Esophagus (tissue), 2 donors: ENCODE data around the gene MLH3. TPM values are rescaled to one million over a fixed set of nuclear protein-coding genes. Genes with fewer than 3 reads are reported as not detected.
A peak's percentile ranks its signal among the peaks of the same experiment; 100 is the strongest.

ENCODE experiments used
- H3K27ac ChIP-seq, 2 donors: one replicate each; pipeline ENCODE4 v1.5.1; 2013; ENCODE audit warnings: low read depth in 2 of 2, mild to moderate bottlenecking in 2 of 2, inconsistent platforms in 1 of 2, low read length in 1 of 2, moderate library complexity in 1 of 2
- H3K27me3 ChIP-seq, 2 donors: one replicate each; pipeline ENCODE4 v1.6.1; 2013; ENCODE audit warnings: low read length in 2 of 2, control low read depth in 1 of 2, mild to moderate bottlenecking in 1 of 2; ENCODE audit not compliant: insufficient read depth in 2 of 2, control insufficient read depth in 1 of 2
- H3K36me3 ChIP-seq, 2 donors: one replicate each; pipeline ENCODE4 v1.6.1; 2013; ENCODE audit warnings: low read length in 1 of 2; ENCODE audit not compliant: control insufficient read depth in 2 of 2, insufficient read depth in 2 of 2
- H3K4me1 ChIP-seq, 2 donors: one replicate each; pipeline ENCODE4 v1.6.1; 2013; ENCODE audit warnings: low read length in 1 of 2; ENCODE audit not compliant: control insufficient read depth in 2 of 2, insufficient read depth in 2 of 2
- H3K4me3 ChIP-seq, 2 donors: one replicate each; pipeline ENCODE4 v1.5.1; 2013; ENCODE audit warnings: low read length in 2 of 2, mild to moderate bottlenecking in 2 of 2, low read depth in 1 of 2, moderate library complexity in 1 of 2
- H3K9me3 ChIP-seq, 2 donors: one replicate each; pipeline ENCODE4 v1.6.1; 2013; ENCODE audit warnings: mild to moderate bottlenecking in 2 of 2, low read depth in 1 of 2, low read length in 1 of 2, moderate library complexity in 1 of 2; ENCODE audit not compliant: control insufficient read depth in 2 of 2, insufficient read depth in 1 of 2
- WGBS, 2 donors: extraction: QIAGEN DNeasy Blood & Tissue Kit; methylation state at CpG; one replicate each; pipeline ENCODE4 v1.1.7; 2013; 5-methylcytosine and 5-hydroxymethylcytosine counted together
- polyA plus RNA-seq, 2 donors: library from polyadenylated mRNA; stranded (reverse); fragments of 200-250 nt; gene quantifications; one replicate each; pipeline ENCODE4 v1.2.3, GENCODE V29; 2013
- donor health status: healthy with polysubstance abuse.
- donor health status: Bipolar disorder and iron deficiency.

MLH3 gene
- polyA plus RNA-seq, 2 donors = 8.0 to 9.0 TPM

GRCh38 chr14:74985028-74985310 lies 66.3 kb downstream of the MLH3 start:
- Histone ChIP-seq H3K36me3 (no peaks in the 10 kb centered on the region), H3K27me3 (no peaks in the 10 kb centered on the region), H3K9me3 (no peaks in the 10 kb centered on the region), H3K4me1 (peaks cover 4 to 8% of the 10 kb centered on the region in 2 donors), H3K4me3 (no peak overlapping the region), H3K27ac (no peak overlapping the region)
- WGBS, 2 donors = 80% methylated on average over 10 of the region's 10 CpGs

GRCh38 chr14:74984236-74985027 lies 66.8 kb downstream of the MLH3 start:
- peaks cover 7 to 9% of the 10 kb centered on the region in 2 donors for H3K4me1 ChIP-seq
- no peak overlapping the region for H3K27ac ChIP-seq
- 82 to 85% methylated on average over 16 of the region's 16 CpGs for WGBS, 2 donors
- H3K36me3 ChIP-seq = no peaks in the 10 kb centered on the region
- H3K27me3 ChIP-seq = no peaks in the 10 kb centered on the region
- no peaks in the 10 kb centered on the region for H3K9me3 ChIP-seq
- no peak overlapping the region for H3K4me3 ChIP-seq

- Histone ChIP-seq H3K4me1 (peaks cover 7 to 9% of the 10 kb centered on the region in 2 donors), H3K9me3 (no peaks in the 10 kb centered on the region), H3K27ac (peak overlapping the region; percentile 60 to 76), H3K4me3 (no peak overlapping the region), H3K36me3 (no peaks in the 10 kb centered on the region), H3K27me3 (no peaks in the 10 kb centered on the region)
- 53 to 67% methylated on average over 1 of the region's 1 CpG for WGBS, 2 donors
These were observed 67.9 kb downstream of the MLH3 start for GRCh38 chr14:74983343-74983742.

DNA sequence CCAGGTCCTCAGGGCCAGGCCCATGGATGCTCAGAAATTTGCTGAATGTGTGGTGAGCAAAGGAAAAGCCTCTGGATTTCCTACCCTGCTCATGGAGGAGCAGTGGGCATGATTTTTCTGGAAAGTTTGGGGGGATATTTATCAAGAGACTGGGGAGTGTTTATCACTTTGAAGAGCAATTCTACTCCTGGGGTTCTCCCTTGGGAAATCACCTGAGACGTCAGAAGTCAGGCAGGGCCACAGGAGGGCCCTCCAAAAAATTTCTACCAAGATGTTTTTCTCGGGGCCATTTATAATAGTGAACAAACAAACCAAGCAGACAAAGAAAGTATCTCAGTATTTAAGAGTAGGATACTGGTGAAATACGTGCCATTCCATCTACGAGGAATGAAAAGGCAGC lies 68.6 kb downstream of the MLH3 start:
- Histone ChIP-seq H3K27me3 (no peaks in the 10 kb centered on the region), H3K4me1 (peaks cover 3 to 4% of the 10 kb centered on the region in 2 donors), H3K36me3 (no peaks in the 10 kb centered on the region), H3K9me3 (no peaks in the 10 kb centered on the region), H3K27ac (peak overlapping the region; percentile 28 to 60), H3K4me3 (no peak overlapping the region)
- 74 to 75% methylated on average over 4 of the region's 4 CpGs for WGBS, 2 donors

DNA sequence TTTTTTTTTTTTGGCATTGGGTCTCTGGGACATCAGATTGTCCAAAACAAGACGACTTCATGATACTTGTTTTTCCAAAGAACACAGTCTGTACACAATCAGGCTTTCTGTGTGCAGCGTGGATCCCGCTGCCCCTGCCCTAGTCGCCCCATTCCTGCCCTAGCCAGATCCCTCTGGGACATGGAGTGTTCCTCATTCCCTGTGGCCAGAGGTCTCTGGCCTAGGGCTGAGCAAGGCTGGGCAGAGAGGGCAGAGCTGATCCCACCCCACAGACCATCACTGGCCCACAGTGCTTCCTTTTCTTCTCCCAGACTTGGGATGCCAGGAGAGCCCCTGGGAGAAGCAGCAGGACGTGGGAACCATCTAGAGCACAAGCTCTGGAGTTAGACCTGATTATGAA lies 69.4 kb downstream of the MLH3 start:
- H3K27ac ChIP-seq = no peak overlapping the region
- H3K36me3 ChIP-seq = no peaks in the 10 kb centered on the region
- H3K27me3 ChIP-seq = no peaks in the 10 kb centered on the region
- H3K9me3 ChIP-seq = no peaks in the 10 kb centered on the region
- 82 to 86% methylated on average over 5 of the region's 5 CpGs for WGBS, 2 donors
- no peak overlapping the region for H3K4me3 ChIP-seq
- H3K4me1 ChIP-seq = peaks cover 3 to 4% of the 10 kb centered on the region in 2 donors

- Histone ChIP-seq H3K27me3 (no peaks in the 10 kb centered on the region), H3K27ac (no peak overlapping the region), H3K4me3 (no peak overlapping the region), H3K4me1 (peaks cover 3 to 4% of the 10 kb centered on the region in 2 donors), H3K9me3 (no peaks in the 10 kb centered on the region), H3K36me3 (no peaks in the 10 kb centered on the region)
- 87 to 89% methylated on average over 9 of the region's 9 CpGs for WGBS, 2 donors
These were observed 69.8 kb downstream of the MLH3 start for GRCh38 chr14:74981462-74981782.

DNA sequence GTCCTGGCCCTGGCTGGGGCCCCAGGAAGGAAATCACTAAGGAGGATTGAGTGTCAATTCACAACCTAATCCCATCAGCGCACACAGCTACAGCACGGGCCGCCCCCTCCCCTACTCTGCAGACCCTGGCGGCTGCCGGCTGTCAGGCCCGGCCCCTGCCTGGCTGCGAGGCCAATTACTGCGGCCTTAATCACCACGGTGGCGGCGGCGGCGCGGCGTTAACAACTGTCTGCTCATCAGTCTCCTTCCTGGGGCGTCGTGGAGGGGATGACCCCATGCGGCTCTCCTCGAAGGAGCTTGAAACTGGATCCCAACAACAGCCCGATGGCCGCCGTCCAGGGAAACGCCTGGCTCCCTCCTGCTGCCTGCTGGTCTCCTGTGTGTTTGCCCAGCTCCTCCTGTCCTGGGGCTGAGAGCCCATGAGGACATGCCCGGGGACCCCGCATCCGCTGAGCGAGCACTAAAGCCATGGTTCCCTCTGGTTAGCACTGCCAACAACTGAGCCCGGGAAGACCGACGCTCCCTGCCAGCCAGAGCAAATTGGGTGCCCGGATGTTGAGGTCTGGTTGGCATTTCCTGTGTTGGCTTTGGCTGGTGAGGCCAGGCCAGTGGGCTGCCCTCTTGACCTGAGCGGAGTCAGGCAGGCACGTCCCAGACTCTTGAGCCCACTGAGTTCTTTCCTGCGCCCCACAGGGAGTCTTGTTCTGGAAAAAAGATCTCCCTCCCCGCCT lies 70.4 kb downstream of the MLH3 start:
- H3K9me3 ChIP-seq = no peaks in the 10 kb centered on the region
- no peaks in the 10 kb centered on the region for H3K27me3 ChIP-seq
- no peaks in the 10 kb centered on the region for H3K36me3 ChIP-seq
- H3K4me1 ChIP-seq = peaks cover 3 to 4% of the 10 kb centered on the region in 2 donors
- no peak overlapping the region for H3K4me3 ChIP-seq
- no peak overlapping the region for H3K27ac ChIP-seq
- WGBS, 2 donors = 66 to 73% methylated on average over 35 of the region's 35 CpGs

GRCh38 chr14:74980398-74980730 lies 70.9 kb downstream of the MLH3 start:
- WGBS, 2 donors = 88 to 91% methylated on average over 4 of the region's 4 CpGs
- Histone ChIP-seq H3K9me3 (no peaks in the 10 kb centered on the region), H3K36me3 (no peaks in the 10 kb centered on the region), H3K4me1 (peaks cover 3 to 6% of the 10 kb centered on the region in 2 donors), H3K27me3 (no peaks in the 10 kb centered on the region), H3K4me3 (no peak overlapping the region), H3K27ac (no peak overlapping the region)

DNA sequence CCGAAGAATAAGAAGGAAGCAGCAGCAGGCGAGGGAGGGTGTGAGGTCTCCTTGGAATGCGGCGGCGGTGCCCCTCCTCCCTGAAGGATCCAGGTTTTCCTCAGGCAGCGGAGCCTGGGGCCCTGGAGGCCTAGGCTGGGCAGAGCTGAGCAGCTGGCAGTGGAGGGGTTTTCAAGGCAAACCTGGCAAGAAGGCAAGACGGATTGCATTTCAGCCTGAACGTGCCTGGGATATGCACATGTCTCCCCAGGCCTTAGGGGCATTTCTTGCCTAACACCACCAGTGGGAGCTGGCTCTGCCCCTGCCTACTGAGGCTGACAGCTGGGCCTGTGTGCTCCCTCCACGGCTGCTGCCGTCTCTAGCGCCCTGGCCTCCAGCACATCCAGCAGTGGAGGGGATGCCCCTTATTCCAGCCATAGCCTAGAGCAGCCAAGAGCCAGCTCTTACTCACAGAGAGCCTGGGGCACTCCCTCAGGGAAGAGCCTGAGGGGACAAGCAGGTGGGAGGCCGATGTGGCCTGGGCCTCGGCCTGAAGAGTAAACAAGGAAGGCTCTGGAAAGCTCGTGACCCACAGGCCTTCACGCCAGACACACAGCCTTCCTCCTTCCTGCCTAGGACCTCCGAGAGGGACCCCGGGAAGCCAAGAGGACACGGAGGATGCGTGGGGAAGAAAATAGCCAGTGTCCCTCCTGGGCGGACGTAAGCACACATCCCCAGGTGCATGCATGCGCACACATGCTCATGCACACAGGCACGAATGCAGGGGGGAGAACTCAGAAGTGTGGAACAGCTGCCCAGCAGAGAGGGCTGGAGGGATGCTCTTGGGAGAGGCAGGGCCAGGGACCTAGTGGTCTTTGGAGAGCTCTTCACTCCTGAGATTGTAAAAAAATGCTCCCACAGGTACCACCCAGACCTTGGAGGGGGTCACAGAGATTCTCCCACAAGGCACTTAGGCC lies 71.5 kb downstream of the MLH3 start:
- no peaks in the 10 kb centered on the region for H3K9me3 ChIP-seq
- no peak overlapping the region for H3K27ac ChIP-seq
- H3K4me1 ChIP-seq = peaks cover 3 to 6% of the 10 kb centered on the region in 2 donors
- H3K36me3 ChIP-seq = no peaks in the 10 kb centered on the region
- no peaks in the 10 kb centered on the region for H3K27me3 ChIP-seq
- 51 to 65% methylated on average over 23 of the region's 23 CpGs for WGBS, 2 donors
- no peak overlapping the region for H3K4me3 ChIP-seq
